ENCODE measurements around the gene EXTL1. TPM values are rescaled to one million over a fixed set of nuclear protein-coding genes. Genes with fewer than 3 reads are reported as not detected.
"Not testable (repeated sequence)": the region's sequence is repeated elsewhere in the genome, so short reads cannot be mapped to it uniquely, and the experiment has no call there.

Gene EXTL1
- total and polyA plus RNA-seq, 8 donors, result 0.18 to 26.3 (median 0.31) TPM; not detected in 4

DNA sequence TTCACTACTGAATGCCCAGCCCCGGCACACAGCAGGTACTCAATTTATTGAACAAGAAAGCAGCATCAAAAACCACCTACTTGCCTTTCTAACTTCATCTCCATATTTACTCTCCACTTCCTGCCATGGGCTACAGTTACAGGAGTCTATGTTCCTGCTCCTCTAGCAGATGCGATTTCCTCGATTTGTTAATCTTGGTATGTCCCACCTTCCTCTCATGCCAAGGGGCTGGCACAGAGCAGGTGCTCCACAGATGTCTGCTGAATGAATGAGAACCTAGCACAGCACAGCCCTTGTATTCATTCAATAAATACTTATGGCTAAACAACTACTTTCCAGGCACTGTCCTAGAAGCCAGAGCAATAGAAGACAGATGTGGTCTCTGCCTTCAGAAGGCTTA lies 35.9 kb upstream of the EXTL1 start:
- no peak overlapping the region for H3K4me3 ChIP-seq
- no peaks in the 10 kb centered on the region for H3K9me3 ChIP-seq
- TF ChIP-seq POLR2A (IDR thresholded peaks at IDR 0.05) (no peak), EP300 (IDR thresholded peaks at IDR 0.05) (no peak), POLR2AphosphoS5 (IDR thresholded peaks at IDR 0.05) (no peak)
- TF ChIP-seq, protein P1, sequence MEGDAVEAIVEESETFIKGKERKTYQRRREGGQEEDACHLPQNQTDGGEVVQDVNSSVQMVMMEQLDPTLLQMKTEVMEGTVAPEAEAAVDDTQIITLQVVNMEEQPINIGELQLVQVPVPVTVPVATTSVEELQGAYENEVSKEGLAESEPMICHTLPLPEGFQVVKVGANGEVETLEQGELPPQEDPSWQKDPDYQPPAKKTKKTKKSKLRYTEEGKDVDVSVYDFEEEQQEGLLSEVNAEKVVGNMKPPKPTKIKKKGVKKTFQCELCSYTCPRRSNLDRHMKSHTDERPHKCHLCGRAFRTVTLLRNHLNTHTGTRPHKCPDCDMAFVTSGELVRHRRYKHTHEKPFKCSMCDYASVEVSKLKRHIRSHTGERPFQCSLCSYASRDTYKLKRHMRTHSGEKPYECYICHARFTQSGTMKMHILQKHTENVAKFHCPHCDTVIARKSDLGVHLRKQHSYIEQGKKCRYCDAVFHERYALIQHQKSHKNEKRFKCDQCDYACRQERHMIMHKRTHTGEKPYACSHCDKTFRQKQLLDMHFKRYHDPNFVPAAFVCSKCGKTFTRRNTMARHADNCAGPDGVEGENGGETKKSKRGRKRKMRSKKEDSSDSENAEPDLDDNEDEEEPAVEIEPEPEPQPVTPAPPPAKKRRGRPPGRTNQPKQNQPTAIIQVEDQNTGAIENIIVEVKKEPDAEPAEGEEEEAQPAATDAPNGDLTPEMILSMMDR (IDR thresholded peaks at IDR 0.05), result no peak
- no peak for DNase-seq
- no peaks in the 10 kb centered on the region for H3K27me3 ChIP-seq
- peaks cover 0 to 7% (median 4%) of the 10 kb centered on the region in 4 donors for H3K4me1 ChIP-seq
- 93 to 96% (median 94%) methylated on average over 3 of the region's 3 CpGs for WGBS, 5 donors
- intact Hi-C loops (cut with DNase I; ENCODE audit: low total_unique reads), result no loop called here
- no peak overlapping the region for H3K27ac ChIP-seq
- peaks cover 33 to 96% (median 94%) of the 10 kb centered on the region in 4 donors for H3K36me3 ChIP-seq

DNA sequence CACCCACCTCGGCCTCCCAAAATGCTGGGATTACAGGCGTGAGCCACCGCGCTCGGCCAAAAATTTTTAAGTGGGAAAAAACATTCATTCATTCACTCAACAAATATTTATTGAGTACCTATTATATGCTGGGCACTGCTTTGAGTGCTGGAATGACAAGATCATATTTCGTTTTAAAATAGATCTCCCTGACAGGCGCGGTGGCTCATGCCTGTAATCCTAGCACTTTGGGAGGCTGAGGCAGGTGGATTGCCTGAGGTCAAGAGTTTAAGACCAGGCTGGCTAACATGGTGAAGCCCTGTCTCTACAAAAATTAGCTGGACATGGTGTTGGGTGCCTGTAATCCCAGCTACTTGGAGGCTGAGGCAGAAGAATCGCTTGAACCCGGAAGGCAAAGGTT lies 34.8 kb upstream of the EXTL1 start:
- H3K27ac ChIP-seq; intact Hi-C loops (cut with DNase I; ENCODE audit: low total_unique reads); H3K9me3 ChIP-seq; H3K4me3 ChIP-seq; DNase-seq; H3K27me3 ChIP-seq: not testable (repeated sequence)
- H3K36me3 ChIP-seq, result peaks cover 28 to 88% (median 85%) of the 10 kb centered on the region in 4 donors
- H3K4me1 ChIP-seq, result peaks cover 0 to 17% (median 7%) of the 10 kb centered on the region in 4 donors
- 97 to 99% (median 98%) methylated on average over 10 of the region's 10 CpGs for WGBS, 5 donors

DNA sequence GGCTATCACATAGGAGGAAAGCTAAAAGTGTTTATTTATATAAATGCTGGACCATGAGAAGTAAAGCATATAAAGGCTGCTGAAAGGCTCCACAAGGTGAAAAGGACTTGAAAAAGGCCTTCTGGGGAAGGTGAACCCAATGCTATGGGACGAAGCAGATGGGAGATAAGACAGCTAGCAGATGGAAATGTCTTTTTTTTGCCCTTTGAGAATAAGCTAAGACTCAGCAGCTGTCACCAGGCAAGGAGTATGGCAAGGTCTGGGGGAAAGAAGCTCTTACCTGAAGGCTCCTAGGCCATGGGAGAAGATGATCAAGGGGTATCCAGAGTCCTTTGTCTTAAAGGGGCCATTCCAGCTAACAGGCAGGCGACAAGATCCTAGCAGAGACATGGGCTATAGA lies 33.6 kb upstream of the EXTL1 start:
- peaks cover 18 to 76% (median 73%) of the 10 kb centered on the region in 4 donors for H3K36me3 ChIP-seq
- TF ChIP-seq, protein P1 (IDR thresholded peaks at IDR 0.05), result no peak
- TF ChIP-seq EP300 (IDR thresholded peaks at IDR 0.05) (no peak), POLR2AphosphoS5 (IDR thresholded peaks at IDR 0.05) (no peak), POLR2A (IDR thresholded peaks at IDR 0.05) (no peak)
- DNase-seq, result no peak
- WGBS, 5 donors, result 65 to 92% (median 87%) methylated on average over 2 of the region's 2 CpGs
- no peaks in the 10 kb centered on the region for H3K9me3 ChIP-seq
- peaks cover 0 to 19% (median 11%) of the 10 kb centered on the region in 4 donors for H3K4me1 ChIP-seq
- no peak overlapping the region for H3K4me3 ChIP-seq
- H3K27ac ChIP-seq, result no peak overlapping the region
- no peaks in the 10 kb centered on the region for H3K27me3 ChIP-seq
- intact Hi-C loops (cut with DNase I; ENCODE audit: low total_unique reads), result no loop called here

DNA sequence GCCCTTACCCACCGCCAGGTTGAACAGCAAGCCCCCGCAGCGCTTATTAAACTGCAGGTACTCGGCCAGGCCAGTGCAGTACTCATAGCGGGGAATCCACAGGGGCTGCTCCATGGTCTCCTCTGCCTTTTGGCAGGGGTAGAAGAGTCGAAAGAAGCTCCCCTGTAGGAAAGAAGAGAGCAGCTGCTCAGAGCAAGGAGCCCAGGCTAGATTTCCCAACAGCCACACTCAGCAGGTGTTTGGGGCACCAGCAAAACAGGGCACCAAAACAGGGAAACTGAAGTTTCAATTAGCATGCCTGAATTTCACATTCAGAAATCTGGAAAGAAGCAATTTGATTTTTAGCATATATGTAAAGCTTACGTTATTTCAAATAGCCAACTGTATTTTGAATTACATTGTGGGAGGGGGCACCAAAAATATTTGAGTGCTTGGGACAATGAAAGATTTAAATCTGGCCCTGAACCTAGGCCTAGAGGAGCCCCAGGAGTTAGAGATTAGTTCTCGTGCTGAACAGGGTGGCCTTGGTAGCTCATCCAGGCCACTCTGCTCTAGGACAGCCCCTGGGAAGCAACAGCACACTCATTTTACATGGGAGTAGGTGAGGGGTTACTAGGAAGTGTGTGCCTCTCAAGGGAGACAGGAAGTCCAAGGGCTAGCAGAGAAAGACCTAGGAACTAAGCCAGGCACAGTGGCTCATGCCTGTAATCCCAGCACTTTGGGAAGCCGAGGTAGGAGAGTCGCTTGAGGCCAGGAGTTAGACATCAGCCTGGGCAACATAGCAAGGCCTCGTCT lies 31.9 kb upstream of the EXTL1 start:
- Histone ChIP-seq H3K4me3 (peak overlapping the region in 1 of 4 donors; percentile 19), H3K36me3 (peaks cover 6 to 59% (median 56%) of the 10 kb centered on the region in 4 donors)

More for the DNA sequence above, 31.9 kb upstream of the EXTL1 start:
- H3K4me1 ChIP-seq, result peaks cover 0 to 20% (median 11%) of the 10 kb centered on the region in 4 donors
- intact Hi-C loops (cut with DNase I; ENCODE audit: low total_unique reads), result no loop called here
- H3K27me3 ChIP-seq, result no peaks in the 10 kb centered on the region
- no peak overlapping the region for H3K27ac ChIP-seq
- DNase-seq, result peak in 1 of 2 donors; percentile 26
- H3K9me3 ChIP-seq, result no peaks in the 10 kb centered on the region
- WGBS, 5 donors, result 86 to 90% (median 89%) methylated on average over 11 of the region's 11 CpGs
- TF ChIP-seq, protein P1 (IDR thresholded peaks at IDR 0.05), result no peak
- TF ChIP-seq POLR2AphosphoS5 (IDR thresholded peaks at IDR 0.05) (no peak), EP300 (IDR thresholded peaks at IDR 0.05) (no peak), POLR2A (IDR thresholded peaks at IDR 0.05) (no peak)
